Erythroblast (primary cell): ENCODE data around the gene HDAC4.

ENCODE experiments used
- GATA1 ChIP-seq: IDR thresholded peaks from 2 replicates; pipeline ENCODE4 v1.6.1; 2011; ENCODE audit warnings: low read depth, mild to moderate bottlenecking, control low read depth, low read length, moderate library complexity
- POLR2A ChIP-seq: IDR thresholded peaks from 2 replicates; pipeline ENCODE4 v1.6.1; 2011; ENCODE audit warnings: mild to moderate bottlenecking, low read length

- TF ChIP-seq POLR2A (no peak), GATA1 (no peak)
Observed at GRCh38 chr2:239139566-239139965, 261.3 kb downstream of the HDAC4 start.
